GM18951 (cell line): ENCODE measurements around the gene C9orf50.
"Not testable (repeated sequence)": the region's sequence is repeated elsewhere in the genome, so short reads cannot be mapped to it uniquely, and the experiment has no call there.

Experiments
- POLR2A ChIP-seq: IDR thresholded peaks from 4 replicates; pipeline ENCODE4 v1.6.1; 2011; ENCODE audit warnings: mild to moderate bottlenecking; ENCODE audit not compliant: insufficient read length, insufficient read depth; ENCODE audit errors: extremely low read depth
- in situ Hi-C: fragments of 300-500 bp; cut with MboI; formaldehyde crosslinking; loops from one replicate; pipeline ENCODE4 v1.12.0; 2022; ENCODE audit warnings: low sequenced_read_pairs, mixed read lengths, inconsistent platforms; ENCODE audit not compliant: unreplicated experiment

C9orf50 gene

DNA sequence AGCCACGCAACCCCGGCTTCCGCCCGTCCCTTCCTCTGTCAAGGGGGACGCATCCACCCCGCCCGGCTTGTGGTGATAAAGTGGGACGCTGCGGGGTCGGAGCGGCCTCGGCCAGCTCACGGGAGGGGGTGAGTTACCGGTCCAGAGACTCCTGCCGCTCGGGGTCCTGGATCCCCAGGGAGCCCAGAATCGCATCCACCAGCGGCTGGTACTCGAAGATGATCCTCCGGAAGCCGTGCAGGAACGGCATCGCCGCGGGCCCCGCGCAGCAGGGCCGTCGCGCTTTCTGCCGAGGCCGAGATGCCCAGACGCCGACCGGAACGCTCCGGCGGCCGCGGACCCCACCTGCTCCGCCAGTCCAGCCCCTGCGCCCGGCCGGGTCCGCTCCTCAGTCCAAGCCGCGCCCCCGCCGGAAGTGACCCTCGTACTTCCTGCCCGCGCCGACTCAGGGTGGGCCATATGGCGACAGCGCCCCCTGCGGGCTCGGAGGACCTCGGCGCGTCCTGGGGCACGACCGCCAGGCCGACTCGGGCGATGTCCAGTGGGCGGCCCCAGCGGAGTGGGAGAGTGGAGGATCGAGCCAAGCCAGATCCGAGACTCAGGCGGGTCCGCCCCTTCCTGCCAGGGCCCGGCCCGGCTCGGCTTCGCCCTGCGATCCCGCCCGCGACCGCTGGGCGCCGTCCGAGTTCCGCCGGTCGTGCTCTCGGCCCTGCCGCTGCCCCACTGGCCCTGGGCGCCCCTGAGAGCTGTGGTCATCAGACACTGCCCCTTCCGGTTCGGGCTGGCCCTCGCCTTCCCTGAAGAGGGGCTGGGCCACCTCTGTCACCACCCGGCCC lies 21.1 kb upstream of the C9orf50 start, which contains the start of gene ASB6:
Gene ASB6 (minus strand): TSS at position 402 of the 836 bp plus-strand sequence. CDS start 152 bp downstream, at position 250.
- peak; percentile 79 for TF ChIP-seq POLR2A
- in situ Hi-C loops = no loop called here

DNA sequence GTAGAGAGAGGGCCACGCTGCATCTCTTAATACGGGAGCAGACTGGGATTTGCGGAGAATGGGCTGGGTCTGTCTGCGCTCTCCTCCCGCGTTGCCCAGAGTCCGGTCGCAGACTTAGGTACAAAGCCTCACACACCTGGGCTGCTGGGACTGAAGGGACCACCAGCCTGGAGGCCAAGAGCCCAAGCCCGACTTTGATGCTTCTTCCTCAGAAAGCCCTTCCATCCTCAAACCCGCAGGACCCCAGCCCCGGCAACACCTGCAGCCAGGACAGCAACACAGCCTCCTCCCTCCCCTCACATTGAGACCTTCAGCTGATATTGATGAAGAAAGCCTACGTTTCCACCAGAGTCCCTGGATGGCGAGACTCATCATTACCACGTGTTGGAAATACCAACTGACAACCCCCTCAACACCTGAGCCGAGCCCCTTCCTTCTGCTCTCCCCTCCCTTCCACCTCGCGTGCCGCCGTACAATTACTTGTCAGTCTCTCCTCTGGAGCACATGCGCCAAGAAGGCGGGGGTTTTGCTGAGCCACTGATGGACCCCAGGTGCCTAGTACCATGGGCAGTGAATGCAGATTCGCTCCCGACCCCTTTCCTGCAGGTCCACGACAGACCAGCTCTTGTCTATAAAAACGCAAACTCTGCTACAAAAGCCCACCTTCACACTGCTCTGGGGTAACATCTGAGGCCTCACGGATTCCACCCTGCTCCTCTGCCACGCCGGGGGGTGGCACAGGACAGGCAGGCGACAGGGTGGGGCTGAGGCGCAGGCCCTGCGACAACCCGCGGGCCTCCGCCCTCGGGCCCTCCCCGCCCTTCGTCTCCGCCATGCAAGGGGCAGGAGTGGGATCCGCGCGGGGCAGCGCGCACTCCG lies 20.2 kb upstream of the C9orf50 start:
- no peak for TF ChIP-seq POLR2A
- in situ Hi-C loops = no loop called here

DNA sequence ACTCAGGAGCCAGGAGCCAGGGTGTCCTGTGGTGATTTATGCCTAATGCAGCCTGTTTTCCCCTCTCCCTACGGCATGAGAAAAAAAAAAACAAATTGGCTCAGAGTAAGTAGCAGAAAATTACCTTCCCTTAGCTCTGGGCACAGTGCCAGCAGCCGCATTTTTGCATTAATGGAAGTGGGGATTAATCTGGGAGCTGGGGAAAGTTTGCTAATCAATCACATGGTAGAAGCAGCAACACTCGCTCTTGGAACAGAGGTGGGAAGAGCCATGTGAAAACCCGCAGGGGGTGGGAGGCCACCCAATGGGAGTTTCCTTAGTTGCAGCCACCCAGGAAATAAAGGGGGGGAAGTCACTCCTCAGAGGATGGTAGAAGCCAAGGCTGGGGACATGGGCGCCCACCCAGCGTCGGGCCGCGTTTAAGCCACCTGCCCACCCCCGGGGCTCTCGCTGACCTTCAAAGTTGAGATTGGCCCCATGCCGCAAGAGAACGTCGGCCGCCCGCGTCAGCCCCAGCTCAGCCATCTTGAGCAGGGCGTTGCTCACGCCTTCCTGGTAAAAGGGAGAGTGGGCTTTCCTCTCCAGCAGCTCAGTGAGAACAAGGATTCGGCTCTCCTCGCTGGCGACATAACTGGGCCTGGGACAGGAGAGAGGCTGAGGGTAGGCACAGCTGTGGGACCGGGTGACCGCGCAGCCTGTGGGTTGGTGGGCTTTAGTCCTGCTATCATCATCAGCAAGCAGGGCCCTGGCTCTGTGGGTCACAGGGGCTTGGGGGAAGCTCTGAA lies 19.4 kb upstream of the C9orf50 start:
- no peak for TF ChIP-seq POLR2A
- in situ Hi-C loops = no loop called here

DNA sequence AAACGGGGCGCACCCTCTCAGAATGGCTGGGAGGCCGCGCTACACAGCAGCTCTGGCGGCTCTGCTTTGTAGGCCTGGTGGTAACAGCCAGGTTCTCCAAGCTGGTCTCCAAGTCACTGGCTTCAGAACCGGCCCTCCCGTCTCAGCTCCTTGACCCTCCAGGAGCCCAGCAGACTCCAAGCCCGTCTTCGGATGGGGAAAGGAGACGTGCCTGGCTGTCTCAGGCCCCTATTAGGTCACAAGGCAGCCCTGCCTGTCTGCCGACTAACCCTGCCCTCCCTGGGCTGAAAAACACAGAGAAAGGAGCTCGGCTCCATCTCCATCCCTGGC lies 18.8 kb upstream of the C9orf50 start:
- in situ Hi-C loops = no loop called here

DNA sequence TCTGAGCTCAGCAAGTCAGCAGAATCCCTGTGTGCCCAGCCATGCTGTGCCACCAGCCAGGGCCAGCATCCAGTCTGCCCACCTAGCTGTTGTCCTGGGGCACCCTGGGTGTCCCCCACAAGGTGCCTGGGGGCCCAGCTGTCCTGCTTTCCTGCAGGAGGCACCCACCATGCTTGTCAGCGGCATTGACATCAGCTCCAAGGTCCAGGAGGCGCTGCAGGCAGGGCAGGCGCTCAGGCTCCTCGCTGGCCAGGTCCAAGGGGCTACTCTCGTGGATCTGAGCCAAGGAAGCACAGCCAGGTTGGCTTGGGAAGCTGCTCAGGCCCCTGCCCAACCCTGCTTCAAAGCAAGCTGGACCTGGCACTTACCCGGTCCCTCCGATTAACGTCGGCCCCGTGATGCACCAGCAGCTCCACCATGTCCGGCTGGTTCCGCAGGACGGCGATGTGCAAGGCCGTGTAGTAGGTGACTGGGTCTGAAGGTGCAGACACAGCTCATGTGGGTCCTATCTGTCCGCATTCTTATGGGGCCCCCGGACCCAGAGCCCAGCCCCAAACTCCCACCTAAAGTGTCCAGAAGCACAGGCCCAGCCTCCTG lies 18.2 kb upstream of the C9orf50 start:
- TF ChIP-seq POLR2A = no peak
- in situ Hi-C loops = no loop called here

More for the DNA sequence above, 18.8 kb upstream of the C9orf50 start:
- no peak for TF ChIP-seq POLR2A

DNA sequence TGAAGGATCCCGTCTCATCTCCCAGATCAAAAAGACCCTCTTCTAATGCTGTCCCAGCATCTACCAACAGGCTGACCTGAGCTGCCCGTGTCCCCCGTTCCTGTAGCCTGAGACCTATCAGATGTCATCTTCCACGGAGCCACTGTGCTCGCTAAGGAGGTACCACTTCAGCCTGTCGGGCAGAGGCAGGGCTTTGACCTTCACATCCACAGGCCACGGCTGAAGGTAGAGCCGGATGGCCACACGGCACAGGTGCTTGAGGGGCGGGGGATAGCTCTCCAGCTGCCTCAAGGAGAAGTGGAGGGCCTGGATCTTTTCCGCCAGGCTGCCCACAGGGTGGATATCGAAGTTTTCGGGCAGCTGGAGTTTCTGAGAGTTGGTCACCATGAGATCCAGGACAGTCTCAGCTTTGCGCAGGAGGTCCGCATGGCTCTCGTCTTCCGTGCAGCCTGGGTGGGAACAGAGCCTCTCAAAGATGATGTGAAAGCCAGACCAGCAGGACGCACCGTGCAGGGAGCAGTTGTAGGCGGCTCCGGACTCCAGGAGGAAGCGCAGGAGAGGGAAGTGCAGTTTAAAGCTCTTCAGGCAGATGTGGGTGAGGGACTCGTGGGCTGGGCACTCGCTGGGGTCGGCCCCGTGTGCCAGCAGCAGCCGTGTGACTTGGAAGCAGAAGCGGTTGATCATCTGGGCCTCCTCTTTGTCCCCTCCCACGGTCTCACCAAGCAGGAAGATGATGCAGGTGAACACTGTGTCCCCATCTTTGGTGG lies 17.0 kb upstream of the C9orf50 start:
- no peak for TF ChIP-seq POLR2A
- in situ Hi-C loops = no loop called here

DNA sequence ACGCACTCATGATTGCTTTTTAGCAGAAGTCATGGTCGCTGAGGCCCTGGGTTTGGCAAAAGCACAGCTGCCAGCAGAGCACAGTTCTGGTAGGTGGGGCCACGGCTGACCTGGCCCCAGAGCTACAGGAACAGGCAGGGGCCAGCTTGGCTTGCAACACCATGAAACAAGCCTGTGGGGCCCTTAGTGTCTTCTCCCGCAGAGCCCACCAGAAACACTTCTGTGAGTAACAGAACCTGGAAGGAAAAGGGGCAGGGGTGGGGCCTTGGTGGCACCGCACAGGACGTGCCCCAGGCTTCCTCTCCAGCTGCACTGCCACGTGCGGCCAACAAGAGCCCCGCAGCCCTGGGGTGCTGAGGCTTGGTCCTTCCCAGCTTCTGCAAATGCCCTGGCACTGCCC lies 16.2 kb upstream of the C9orf50 start:
- in situ Hi-C loops = no loop called here
- no peak for TF ChIP-seq POLR2A

DNA sequence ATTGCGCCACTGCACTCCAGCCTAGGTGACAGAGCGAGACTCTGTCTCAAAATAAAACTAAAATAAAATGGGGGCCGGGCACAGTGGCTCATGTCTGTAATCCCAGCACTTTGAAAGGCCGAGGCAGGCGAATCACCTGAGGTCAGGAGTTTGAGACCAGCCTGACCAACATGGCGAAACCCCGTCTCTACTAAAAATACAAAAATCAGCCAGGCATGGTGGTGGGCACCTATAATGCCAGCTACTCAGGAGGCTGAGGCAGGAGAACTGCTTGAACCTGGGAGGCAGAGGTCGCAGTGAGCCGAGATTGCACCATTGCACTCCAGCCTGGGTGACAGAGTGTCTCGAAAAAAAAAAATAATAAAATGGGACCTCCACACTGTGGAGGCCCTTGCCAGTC lies 15.4 kb upstream of the C9orf50 start:
- in situ Hi-C loops = not testable (repeated sequence)

DNA sequence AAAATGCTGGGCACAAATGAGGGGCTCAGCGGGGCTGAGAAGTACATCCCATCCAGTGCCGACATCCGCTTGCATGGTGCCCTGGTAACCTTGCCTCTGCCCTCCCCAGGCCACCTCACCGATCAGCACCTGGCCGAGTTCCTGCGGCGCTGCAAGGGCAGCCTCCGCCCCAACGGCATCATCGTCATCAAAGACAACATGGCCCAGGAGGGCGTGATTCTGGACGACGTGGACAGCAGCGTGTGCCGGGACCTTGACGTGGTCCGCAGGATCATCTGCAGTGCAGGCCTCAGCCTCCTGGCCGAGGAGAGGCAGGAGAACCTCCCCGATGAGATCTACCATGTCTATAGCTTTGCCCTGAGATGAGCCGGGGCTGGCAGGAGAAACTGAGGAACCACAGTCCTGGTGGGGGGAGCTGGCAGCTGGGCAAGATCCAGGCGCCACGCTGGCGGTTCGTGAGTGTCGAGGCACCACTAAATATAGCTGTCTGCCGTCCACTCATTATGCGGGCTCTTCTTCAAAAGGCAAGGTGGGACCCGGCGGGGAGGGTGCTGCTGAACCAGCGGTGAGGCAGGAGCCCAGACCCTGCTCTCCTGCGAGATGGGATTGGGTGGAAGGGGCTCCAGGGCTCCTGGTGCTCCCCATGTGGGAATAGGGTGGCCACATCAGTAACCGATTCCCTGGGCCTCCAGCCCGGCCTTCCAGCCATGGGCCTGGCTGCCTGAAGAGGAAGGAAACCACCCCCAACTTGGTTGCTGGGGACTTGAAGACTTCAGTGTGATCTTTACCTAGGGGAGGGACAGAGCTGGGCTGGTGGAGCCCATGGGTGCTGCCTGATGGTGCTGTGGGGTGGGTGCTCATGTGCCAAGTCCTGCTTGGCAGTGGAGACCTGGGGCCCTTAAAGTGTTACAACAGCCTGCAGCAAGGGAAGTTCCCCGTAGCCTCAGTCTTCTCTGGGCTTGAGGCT lies 14.5 kb upstream of the C9orf50 start:
- in situ Hi-C loops = no loop called here
- no peak for TF ChIP-seq POLR2A

DNA sequence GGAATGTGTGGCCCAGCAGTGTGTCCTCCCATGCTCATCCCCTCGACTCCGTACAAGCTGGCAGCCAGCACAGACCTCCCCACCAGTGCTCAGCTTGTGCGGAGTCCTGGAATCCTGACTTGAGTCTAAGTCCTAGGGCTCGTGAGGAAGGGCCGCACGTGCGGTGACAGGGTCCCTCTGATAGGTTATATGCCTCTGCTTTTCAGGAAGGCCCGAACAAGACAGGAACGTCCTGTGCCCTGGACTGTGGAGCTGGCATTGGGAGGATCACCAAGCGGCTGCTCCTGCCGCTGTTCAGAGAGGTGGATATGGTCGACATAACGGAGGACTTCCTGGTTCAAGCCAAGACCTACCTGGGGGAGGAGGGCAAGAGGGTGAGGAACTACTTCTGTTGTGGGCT lies 12.9 kb upstream of the C9orf50 start:
- TF ChIP-seq POLR2A = no peak
- in situ Hi-C loops = no loop called here

DNA sequence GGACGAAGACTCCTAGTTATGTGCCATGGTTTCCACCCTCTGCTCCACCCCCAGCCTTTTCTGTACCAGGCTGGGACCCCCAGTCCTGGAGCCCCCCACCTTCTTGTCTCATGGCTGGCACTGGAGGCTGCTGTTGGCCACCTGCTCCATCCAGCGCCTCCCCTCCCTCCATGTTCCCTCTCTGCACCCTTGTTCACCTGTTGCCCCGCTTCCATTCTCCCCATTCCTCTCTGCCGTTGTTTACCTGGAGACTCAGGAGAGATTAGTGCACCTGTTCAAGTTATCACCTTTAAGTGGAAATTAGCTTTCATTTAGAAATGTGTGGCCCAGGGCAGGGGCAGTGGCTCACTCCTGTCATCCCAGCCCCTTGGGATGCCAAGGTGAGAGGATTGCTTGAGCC lies 12.3 kb upstream of the C9orf50 start:
- in situ Hi-C loops = no loop called here
- no peak for TF ChIP-seq POLR2A
